Measurements from ENCODE around the gene PNO1.

DNA sequence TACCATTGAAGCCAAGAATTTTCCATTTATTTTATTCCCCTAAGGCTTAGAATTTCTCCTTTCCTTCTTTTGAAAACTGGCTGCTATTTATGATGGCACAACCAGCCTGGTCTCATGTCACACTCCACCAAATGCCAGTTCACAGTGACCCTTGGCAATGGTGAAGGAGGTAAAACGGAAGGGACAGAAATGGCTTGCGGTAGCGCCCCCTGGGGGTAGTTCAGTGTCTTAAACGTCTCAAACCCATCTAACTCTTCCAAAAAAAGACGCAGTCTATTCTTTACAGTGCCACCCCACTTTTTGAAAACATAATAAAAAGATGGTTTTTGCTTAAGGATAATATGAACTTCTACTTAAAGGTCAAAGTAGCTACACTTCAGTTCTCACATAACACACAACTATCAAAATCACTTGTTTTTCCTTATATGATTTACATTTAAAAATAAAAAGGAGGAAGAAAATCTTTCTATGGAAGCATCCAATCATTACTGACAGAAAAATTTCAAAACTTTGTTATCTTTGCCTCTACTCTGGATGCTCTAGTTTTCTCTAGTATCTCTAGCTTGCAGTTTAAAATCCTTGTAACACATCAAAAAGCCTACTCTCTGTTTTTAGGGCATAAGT, 28.0 kb downstream of the PNO1 start:
- TF ChIP-seq, protein P1, sequence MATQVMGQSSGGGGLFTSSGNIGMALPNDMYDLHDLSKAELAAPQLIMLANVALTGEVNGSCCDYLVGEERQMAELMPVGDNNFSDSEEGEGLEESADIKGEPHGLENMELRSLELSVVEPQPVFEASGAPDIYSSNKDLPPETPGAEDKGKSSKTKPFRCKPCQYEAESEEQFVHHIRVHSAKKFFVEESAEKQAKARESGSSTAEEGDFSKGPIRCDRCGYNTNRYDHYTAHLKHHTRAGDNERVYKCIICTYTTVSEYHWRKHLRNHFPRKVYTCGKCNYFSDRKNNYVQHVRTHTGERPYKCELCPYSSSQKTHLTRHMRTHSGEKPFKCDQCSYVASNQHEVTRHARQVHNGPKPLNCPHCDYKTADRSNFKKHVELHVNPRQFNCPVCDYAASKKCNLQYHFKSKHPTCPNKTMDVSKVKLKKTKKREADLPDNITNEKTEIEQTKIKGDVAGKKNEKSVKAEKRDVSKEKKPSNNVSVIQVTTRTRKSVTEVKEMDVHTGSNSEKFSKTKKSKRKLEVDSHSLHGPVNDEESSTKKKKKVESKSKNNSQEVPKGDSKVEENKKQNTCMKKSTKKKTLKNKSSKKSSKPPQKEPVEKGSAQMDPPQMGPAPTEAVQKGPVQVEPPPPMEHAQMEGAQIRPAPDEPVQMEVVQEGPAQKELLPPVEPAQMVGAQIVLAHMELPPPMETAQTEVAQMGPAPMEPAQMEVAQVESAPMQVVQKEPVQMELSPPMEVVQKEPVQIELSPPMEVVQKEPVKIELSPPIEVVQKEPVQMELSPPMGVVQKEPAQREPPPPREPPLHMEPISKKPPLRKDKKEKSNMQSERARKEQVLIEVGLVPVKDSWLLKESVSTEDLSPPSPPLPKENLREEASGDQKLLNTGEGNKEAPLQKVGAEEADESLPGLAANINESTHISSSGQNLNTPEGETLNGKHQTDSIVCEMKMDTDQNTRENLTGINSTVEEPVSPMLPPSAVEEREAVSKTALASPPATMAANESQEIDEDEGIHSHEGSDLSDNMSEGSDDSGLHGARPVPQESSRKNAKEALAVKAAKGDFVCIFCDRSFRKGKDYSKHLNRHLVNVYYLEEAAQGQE (IDR thresholded peaks at IDR 0.05; ENCODE audit: insufficient read depth in 1 of 2, low read depth in 2 of 2, low read length in 2 of 2): no peak
- TF ChIP-seq TAF1 (IDR thresholded peaks at IDR 0.05; ENCODE audit: borderline replicate concordance, insufficient read depth, low read length): no peak
- TF ChIP-seq POLR2AphosphoS5 (IDR thresholded peaks at IDR 0.05; ENCODE audit: low read depth, low read length): no peak
- TF ChIP-seq SIN3A (IDR thresholded peaks at IDR 0.05; ENCODE audit: borderline replicate concordance, insufficient read depth, low read length): no peak
- TF ChIP-seq FOXP2 (optimal IDR thresholded peaks at IDR 0.05; ENCODE audit: borderline replicate concordance, extremely low read depth, extremely low read length, insufficient read depth): no peak

Data from PFSK-1 (cell line).